Measurements from ENCODE around the gene SLAIN2.

GRCh38 chr4:48333587-48333986, 7.7 kb upstream of the SLAIN2 start:
- TF ChIP-seq TCF7 (CRISPR knock-in tag; IDR thresholded peaks at IDR 0.05; ENCODE audit: low read depth) (no peak), CTCF (IDR thresholded peaks at IDR 0.05) (no peak), GABPB1 (CRISPR knock-in tag; IDR thresholded peaks at IDR 0.05) (no peak), FOXJ3 (CRISPR knock-in tag; IDR thresholded peaks at IDR 0.05; ENCODE audit: borderline replicate concordance) (no peak), SMAD4 (CRISPR knock-in tag; IDR thresholded peaks at IDR 0.05) (no peak), NR3C1 (CRISPR knock-in tag; conservative IDR thresholded peaks at IDR 0.05; ENCODE audit: low read depth) (no peak), ZNF512 (CRISPR knock-in tag; IDR thresholded peaks at IDR 0.05; ENCODE audit: borderline replicate concordance) (no peak)
